Tibial artery (tissue), 4 donors: Measurements from ENCODE around the gene OPRM1.

Experiments used
- DNase-seq, 2 donors: peaks; one replicate each; pipeline ENCODE4 v3.0.0-alpha.2; 2019
- H3K27ac ChIP-seq, 2 donors: fragments of 200-600 bp; sonication (generic) in 1 of 2; 1 replicate in 1 of 2; 2 replicates in 1 of 2; pipeline ENCODE4 v1.5.1; 2018 to 2019; ENCODE audit warnings: mild to moderate bottlenecking in 1 of 2
- H3K27me3 ChIP-seq, 2 donors: fragments of 200-600 bp; sonication (generic) in 1 of 2; one replicate each; pipeline versions ENCODE4 v1.5.1 to v1.6.0; 2016 to 2019
- H3K36me3 ChIP-seq, 3 donors: fragments of 200-600 bp; sonication (generic) in 2 of 3; one replicate each; pipeline ENCODE4 v1.5.1; 2016 to 2019; ENCODE audit warnings: mild to moderate bottlenecking in 2 of 3
- H3K4me1 ChIP-seq, 4 donors: fragments of 200-600 bp; sonication (generic) in 2 of 4; 1 replicate in 3 of 4; 2 replicates in 1 of 4; pipeline ENCODE4 v1.5.1; 2016 to 2019
- H3K4me3 ChIP-seq, 2 donors: fragments of 200-600 bp; sonication (generic) in 1 of 2; 1 replicate in 1 of 2; 2 replicates in 1 of 2; pipeline ENCODE4 v1.5.1; 2018 to 2019; ENCODE audit warnings: mild to moderate bottlenecking in 2 of 2
- H3K9me3 ChIP-seq, 3 donors: fragments of 200-600 bp; sonication (generic) in 1 of 3; one replicate each; pipeline ENCODE4 v1.5.1; 2016 to 2019
- intact Hi-C: fragments of 100-400 bp; cut with DNase I; formaldehyde crosslinking; loops from one replicate; pipeline ENCODE4 v1.15.0; 2023; ENCODE audit warnings: low total_unique reads
- TF ChIP-seq, protein P1 (sequence below), 2 experiments: fragments of 200-600 bp in 1 of 2; fragments of 450-650 bp in 1 of 2; IDR thresholded peaks; one replicate each; pipeline ENCODE4 v1.5.1; 2017 to 2019; ENCODE audit warnings: antibody characterized with exemption in 2 of 2, mild to moderate bottlenecking in 1 of 2, moderate library complexity in 1 of 2

Gene OPRM1

DNA sequence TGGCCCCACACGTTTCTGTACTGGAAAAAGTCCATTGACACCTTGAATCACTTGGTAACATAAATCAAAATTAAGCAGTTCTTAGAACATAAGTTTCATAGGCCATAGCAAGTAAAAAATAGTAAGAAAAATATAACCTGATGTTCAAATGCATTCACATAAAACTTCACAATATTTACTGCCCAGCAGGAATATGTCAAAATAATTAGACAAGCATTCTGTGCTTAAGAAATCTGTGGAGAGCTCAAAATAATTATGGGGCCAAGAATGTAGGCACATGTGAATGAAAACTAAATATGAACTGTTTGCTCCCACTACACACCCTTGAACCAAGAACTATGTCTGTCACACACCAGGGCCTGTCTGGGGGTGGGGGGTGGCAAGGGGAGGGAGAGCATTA, 246.8 kb downstream of the OPRM1 start:
- Histone ChIP-seq H3K4me3 (no peak overlapping the region), H3K27me3 (no peaks in the 10 kb centered on the region), H3K9me3 (no peaks in the 10 kb centered on the region), H3K4me1 (no peaks in the 10 kb centered on the region), H3K36me3 (no peaks in the 10 kb centered on the region), H3K27ac (no peak overlapping the region)
- intact Hi-C loops: no loop called here
- TF ChIP-seq, protein P1, sequence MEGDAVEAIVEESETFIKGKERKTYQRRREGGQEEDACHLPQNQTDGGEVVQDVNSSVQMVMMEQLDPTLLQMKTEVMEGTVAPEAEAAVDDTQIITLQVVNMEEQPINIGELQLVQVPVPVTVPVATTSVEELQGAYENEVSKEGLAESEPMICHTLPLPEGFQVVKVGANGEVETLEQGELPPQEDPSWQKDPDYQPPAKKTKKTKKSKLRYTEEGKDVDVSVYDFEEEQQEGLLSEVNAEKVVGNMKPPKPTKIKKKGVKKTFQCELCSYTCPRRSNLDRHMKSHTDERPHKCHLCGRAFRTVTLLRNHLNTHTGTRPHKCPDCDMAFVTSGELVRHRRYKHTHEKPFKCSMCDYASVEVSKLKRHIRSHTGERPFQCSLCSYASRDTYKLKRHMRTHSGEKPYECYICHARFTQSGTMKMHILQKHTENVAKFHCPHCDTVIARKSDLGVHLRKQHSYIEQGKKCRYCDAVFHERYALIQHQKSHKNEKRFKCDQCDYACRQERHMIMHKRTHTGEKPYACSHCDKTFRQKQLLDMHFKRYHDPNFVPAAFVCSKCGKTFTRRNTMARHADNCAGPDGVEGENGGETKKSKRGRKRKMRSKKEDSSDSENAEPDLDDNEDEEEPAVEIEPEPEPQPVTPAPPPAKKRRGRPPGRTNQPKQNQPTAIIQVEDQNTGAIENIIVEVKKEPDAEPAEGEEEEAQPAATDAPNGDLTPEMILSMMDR (IDR thresholded peaks at IDR 0.05): no peak
- DNase-seq: no peak

DNA sequence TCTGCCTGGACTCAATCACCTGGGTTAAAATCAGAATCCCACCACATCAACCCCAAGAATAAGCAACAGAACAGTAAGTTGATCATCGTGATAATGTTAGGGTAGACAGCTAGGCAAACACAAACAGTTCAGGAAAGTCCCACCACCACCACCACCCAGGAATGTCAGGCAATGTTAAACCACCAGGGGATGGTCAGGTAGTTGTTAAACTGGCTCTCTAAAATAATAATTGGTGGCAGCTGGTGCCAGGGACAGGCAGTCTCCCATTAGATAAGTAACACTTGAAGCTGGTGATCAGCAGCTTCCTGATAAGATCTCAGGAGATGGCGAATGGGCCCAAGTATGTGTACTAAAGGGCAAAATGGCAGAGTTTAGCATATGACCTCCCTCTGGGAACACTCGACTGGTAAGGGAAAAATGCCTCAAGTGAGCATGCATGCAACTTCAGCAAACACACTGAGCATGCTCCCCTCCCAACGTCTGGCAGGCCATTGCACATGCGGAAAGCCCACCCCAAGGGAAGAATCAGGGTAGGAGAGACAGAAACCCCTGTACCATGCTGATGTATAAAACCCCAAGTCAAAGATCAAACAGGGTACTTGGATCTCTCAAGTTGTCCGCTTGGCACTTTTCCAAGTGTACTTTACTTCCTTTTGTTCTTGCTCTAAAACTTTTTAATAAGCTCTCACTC, 250.9 kb downstream of the OPRM1 start:
- no peak overlapping the region for H3K27ac ChIP-seq
- no peaks in the 10 kb centered on the region for H3K36me3 ChIP-seq
- intact Hi-C loops: no loop called here
- no peaks in the 10 kb centered on the region for H3K9me3 ChIP-seq
- no peak overlapping the region for H3K4me3 ChIP-seq
- no peaks in the 10 kb centered on the region for H3K4me1 ChIP-seq
- H3K27me3 ChIP-seq: no peaks in the 10 kb centered on the region
- no peak for DNase-seq
- TF ChIP-seq, protein P1 (IDR thresholded peaks at IDR 0.05): no peak

DNA sequence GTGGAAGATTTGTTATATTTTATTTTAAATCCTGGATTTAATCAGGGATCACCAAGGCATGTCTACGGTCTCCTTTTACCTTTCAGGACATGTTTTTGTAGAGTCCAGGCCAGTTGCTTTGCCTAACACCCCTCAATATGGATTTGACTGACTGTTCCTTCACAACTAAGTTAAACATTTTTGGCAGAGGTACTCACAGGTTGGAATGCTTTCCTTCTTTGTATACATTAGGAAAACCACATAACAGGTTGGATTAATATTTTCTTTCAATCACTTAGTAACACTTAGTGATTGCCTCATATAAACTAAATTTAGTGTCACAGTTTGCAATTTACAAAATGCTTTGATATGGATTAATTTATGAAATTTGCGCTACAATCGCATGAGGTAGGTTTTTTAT, 253.0 kb downstream of the OPRM1 start:
- Histone ChIP-seq H3K4me1 (no peaks in the 10 kb centered on the region), H3K27me3 (no peaks in the 10 kb centered on the region), H3K4me3 (no peak overlapping the region), H3K36me3 (no peaks in the 10 kb centered on the region), H3K27ac (no peak overlapping the region), H3K9me3 (no peaks in the 10 kb centered on the region)
- no peak for DNase-seq
- intact Hi-C loops: no loop called here
- TF ChIP-seq, protein P1 (IDR thresholded peaks at IDR 0.05): no peak

DNA sequence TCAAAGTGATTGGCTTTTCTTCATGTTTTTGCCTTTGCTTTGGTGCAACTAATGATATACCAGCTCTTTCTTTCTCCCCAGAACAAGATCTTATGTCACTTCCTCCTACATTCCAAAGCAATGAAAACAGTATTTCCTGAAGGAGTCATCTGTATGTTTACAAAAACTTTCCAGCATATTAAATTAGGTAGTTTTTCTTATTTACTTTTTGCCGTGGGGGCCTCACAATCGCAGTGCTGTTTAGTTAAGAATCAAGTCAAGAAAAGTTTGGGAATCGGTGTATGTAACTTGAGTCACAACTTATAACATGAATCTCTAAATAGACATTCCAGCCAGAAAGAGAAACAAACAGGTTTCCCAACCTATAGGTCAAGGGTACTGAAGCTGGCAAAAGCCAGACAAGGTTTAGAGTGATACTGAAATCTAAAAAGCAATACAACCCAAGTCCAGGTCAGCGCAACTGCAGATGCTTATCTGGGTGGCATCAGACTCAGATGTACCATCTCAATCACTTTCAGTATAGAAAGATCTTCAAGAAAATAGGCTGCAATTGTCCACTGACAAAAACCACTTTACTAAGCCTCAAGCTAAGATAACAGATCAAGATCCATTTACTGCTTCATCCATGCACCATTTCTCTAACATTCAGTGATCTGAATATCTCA, 253.9 kb downstream of the OPRM1 start:
- intact Hi-C loops: no loop called here
- Histone ChIP-seq H3K9me3 (no peaks in the 10 kb centered on the region), H3K27me3 (no peaks in the 10 kb centered on the region), H3K4me1 (peaks cover 0 to 8% (median 7%) of the 10 kb centered on the region in 4 donors), H3K27ac (no peak overlapping the region), H3K36me3 (no peaks in the 10 kb centered on the region), H3K4me3 (no peak overlapping the region)
- TF ChIP-seq, protein P1 (IDR thresholded peaks at IDR 0.05): no peak
- no peak for DNase-seq

DNA sequence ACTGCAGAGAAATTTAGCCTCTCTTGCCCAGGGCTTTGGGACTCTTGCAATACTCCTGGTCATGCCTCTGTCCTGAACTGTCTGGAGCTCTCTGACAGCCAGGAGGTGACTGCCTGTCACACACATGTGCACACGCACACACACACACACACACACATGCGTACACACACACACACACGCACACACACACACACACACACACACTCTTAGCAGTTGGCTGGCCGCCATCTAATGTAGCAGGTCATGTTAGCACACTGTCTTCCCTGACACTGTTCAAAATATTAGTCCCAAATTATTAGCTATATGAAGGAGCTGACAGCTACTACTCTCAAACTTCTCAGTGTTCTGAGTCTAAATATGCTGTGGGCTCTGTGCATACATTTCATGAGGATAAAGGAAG, 256.7 kb downstream of the OPRM1 start:
- intact Hi-C loops: no loop called here
- Histone ChIP-seq H3K4me1 (peaks cover 0 to 13% (median 8%) of the 10 kb centered on the region in 4 donors), H3K27me3 (no peaks in the 10 kb centered on the region), H3K36me3 (no peaks in the 10 kb centered on the region), H3K27ac (no peak overlapping the region), H3K4me3 (no peak overlapping the region), H3K9me3 (no peaks in the 10 kb centered on the region)
- DNase-seq: no peak
- TF ChIP-seq, protein P1 (IDR thresholded peaks at IDR 0.05): no peak
